Osteocyte (in vitro differentiated cells): Measurements from ENCODE around the gene TARBP1. TPM values are rescaled to one million over a fixed set of nuclear protein-coding genes. Genes with fewer than 3 reads are reported as not detected.

ENCODE experiments used
- DNase-seq: peaks from one replicate; pipeline ENCODE4 v3.0.0; 2021; ENCODE audit warnings: mixed read lengths; ENCODE audit not compliant: unreplicated experiment; ENCODE audit errors: extremely low spot score
- H3K27ac Mint-ChIP-seq: one replicate; pipeline ENCODE4 v1.8.0; 2021; ENCODE audit warnings: mild to moderate bottlenecking, mixed read lengths; ENCODE audit not compliant: unreplicated experiment
- H3K27me3 Mint-ChIP-seq: one replicate; pipeline ENCODE4 v1.8.0; 2021; ENCODE audit warnings: mixed read lengths; ENCODE audit not compliant: unreplicated experiment
- H3K36me3 Mint-ChIP-seq: one replicate; pipeline ENCODE4 v1.8.0; 2021; ENCODE audit warnings: mixed read lengths; ENCODE audit not compliant: unreplicated experiment
- H3K4me1 Mint-ChIP-seq: one replicate; pipeline ENCODE4 v1.8.0; 2021; ENCODE audit warnings: mixed read lengths; ENCODE audit not compliant: unreplicated experiment
- H3K4me3 Mint-ChIP-seq: one replicate; pipeline ENCODE4 v1.8.0; 2021; ENCODE audit warnings: mild to moderate bottlenecking, moderate library complexity, mixed read lengths; ENCODE audit not compliant: unreplicated experiment
- H3K9me3 Mint-ChIP-seq: one replicate; pipeline ENCODE4 v1.8.0; 2021; ENCODE audit warnings: mixed read lengths; ENCODE audit not compliant: unreplicated experiment
- long read RNA-seq: library from polyadenylated mRNA; unstranded; transcript quantifications from one replicate; pipeline ENCODE4 v2.0.0, GENCODE V29; 2021
- total RNA-seq: library from RNA; stranded (reverse); gene quantifications from 2 replicates; pipeline ENCODE4 v1.2.1, GENCODE V29; 2021
- TF ChIP-seq, protein P1 (sequence below): fragments of 200-600 bp; sonication (generic); IDR thresholded peaks from 2 replicates; pipeline ENCODE4 v1.5.0; 2021; ENCODE audit warnings: antibody characterized with exemption, mild to moderate bottlenecking, moderate library complexity

Gene TARBP1, protein sequence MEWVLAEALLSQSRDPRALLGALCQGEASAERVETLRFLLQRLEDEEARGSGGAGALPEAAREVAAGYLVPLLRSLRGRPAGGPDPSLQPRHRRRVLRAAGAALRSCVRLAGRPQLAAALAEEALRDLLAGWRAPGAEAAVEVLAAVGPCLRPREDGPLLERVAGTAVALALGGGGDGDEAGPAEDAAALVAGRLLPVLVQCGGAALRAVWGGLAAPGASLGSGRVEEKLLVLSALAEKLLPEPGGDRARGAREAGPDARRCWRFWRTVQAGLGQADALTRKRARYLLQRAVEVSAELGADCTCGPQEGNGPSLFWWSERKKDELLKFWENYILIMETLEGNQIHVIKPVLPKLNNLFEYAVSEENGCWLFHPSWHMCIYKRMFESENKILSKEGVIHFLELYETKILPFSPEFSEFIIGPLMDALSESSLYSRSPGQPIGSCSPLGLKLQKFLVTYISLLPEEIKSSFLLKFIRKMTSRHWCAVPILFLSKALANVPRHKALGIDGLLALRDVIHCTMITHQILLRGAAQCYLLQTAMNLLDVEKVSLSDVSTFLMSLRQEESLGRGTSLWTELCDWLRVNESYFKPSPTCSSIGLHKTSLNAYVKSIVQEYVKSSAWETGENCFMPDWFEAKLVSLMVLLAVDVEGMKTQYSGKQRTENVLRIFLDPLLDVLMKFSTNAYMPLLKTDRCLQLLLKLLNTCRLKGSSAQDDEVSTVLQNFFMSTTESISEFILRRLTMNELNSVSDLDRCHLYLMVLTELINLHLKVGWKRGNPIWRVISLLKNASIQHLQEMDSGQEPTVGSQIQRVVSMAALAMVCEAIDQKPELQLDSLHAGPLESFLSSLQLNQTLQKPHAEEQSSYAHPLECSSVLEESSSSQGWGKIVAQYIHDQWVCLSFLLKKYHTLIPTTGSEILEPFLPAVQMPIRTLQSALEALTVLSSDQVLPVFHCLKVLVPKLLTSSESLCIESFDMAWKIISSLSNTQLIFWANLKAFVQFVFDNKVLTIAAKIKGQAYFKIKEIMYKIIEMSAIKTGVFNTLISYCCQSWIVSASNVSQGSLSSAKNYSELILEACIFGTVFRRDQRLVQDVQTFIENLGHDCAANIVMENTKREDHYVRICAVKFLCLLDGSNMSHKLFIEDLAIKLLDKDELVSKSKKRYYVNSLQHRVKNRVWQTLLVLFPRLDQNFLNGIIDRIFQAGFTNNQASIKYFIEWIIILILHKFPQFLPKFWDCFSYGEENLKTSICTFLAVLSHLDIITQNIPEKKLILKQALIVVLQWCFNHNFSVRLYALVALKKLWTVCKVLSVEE (N-terminal part only)
- total RNA-seq, result 19.0 and 21.4 TPM in 2 replicates
- long read RNA-seq, partial matches to known transcripts, result 7 of 8 reads
- long read RNA-seq, other reads (novel, unspliced or antisense), result 1 of 8 reads

DNA sequence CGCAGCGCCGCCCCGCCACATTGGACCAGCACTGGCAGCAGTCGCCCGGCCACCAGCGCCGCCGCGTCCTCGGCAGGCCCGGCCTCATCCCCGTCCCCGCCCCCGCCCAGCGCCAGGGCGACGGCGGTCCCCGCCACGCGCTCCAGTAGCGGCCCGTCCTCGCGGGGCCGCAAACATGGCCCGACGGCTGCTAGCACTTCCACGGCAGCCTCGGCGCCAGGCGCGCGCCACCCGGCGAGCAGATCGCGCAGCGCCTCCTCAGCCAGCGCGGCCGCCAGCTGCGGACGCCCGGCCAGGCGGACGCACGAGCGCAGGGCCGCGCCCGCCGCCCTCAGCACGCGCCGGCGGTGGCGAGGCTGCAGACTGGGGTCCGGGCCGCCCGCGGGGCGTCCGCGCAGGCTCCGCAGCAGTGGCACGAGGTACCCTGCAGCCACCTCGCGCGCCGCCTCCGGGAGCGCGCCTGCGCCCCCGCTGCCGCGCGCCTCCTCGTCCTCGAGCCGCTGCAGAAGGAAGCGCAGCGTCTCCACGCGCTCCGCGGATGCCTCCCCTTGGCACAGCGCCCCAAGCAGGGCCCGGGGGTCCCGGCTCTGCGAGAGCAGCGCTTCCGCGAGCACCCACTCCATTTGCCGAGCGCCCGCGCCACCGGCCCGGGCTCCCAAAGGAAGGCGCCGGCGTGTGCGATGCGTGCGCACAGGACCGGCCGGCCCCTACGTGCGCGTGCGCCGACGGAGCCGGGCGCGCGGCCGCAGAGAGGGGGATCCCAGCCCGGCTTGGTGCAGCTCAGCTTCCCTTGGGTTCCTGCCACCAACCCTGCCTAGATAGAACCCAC lies at the start of gene TARBP1:
Gene TARBP1, minus strand, starts transcription at position 699 of the 829 bp plus-strand sequence. Its CDS starts 76 bp downstream, at position 623.
- Mint-ChIP-seq H3K27ac (no peak within 1 kb of the TSS), H3K4me1 (peaks cover 19% of the 10 kb centered on the region), H3K9me3 (no peaks in the 10 kb centered on the region), H3K36me3 (no peaks in the 10 kb centered on the region), H3K27me3 (peaks cover 28% of the 10 kb centered on the region), H3K4me3 (peak within 1 kb of the TSS; percentile 79)
- TF ChIP-seq, protein P1, sequence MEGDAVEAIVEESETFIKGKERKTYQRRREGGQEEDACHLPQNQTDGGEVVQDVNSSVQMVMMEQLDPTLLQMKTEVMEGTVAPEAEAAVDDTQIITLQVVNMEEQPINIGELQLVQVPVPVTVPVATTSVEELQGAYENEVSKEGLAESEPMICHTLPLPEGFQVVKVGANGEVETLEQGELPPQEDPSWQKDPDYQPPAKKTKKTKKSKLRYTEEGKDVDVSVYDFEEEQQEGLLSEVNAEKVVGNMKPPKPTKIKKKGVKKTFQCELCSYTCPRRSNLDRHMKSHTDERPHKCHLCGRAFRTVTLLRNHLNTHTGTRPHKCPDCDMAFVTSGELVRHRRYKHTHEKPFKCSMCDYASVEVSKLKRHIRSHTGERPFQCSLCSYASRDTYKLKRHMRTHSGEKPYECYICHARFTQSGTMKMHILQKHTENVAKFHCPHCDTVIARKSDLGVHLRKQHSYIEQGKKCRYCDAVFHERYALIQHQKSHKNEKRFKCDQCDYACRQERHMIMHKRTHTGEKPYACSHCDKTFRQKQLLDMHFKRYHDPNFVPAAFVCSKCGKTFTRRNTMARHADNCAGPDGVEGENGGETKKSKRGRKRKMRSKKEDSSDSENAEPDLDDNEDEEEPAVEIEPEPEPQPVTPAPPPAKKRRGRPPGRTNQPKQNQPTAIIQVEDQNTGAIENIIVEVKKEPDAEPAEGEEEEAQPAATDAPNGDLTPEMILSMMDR, result peak; percentile 31
- peak; percentile 90 for DNase-seq

DNA sequence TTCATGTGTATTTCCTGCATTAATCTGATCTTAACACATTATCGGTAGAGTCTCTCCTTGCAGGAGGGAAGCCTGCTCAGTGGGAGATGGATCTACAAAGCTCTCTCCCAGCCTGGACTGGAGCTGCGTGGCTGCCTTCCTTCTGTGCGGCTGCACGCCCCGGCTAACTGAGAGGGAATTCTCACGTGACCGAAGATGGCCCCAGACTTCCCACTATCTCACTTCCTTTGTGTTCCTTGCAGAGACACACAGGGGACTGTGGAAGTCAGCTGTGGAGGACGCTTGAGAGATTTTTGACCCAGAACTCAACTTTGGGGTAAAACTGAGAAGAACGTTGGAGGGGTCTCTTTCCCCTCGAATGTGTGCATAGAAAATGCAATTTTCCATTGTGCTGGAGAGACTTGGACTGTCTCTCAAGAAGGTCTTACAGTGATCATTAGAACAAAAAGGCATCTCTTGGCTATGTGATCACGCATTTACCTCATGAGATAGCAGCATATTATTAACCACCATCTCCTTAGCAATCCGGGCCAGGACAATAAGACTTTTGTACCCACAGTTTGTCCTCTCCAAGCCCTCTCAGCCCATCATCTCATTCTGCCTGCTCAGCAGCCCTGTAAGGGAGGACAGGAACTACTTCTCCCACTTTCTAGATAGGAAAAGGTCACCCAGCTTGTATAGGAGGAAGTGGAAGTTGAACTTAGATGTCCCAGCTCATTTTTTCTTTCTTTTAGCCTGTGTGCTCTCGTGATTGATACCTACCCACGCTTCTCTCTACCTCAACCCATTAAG lies 49.3 kb upstream of the TARBP1 start:
- H3K9me3 Mint-ChIP-seq, result no peaks in the 10 kb centered on the region
- peaks cover 48% of the 10 kb centered on the region for H3K4me1 Mint-ChIP-seq
- no peak overlapping the region for H3K27ac Mint-ChIP-seq
- H3K36me3 Mint-ChIP-seq, result no peaks in the 10 kb centered on the region
- H3K4me3 Mint-ChIP-seq, result no peak overlapping the region
- no peaks in the 10 kb centered on the region for H3K27me3 Mint-ChIP-seq
- TF ChIP-seq, protein P1, result no peak
- no peak for DNase-seq

DNA sequence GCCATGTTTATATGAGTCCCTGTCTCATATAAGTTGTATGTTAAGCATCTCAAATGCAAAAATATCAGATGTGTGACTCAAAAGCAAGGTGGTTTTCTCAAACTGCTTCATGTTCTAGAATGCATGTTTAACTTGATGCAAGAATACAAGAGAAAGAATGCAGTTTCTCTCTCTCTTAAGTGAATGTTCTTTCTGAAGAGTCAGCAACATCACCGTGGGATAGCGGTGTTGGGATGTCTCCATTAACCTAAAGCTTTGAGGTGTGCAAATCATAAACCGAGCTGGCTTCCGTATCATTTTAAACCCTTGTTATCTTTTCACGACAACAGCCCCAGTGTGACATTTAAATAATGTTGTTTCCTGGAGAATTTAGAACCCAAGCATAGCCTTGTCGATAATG lies 48.4 kb upstream of the TARBP1 start:
- no peak overlapping the region for H3K27ac Mint-ChIP-seq
- H3K36me3 Mint-ChIP-seq, result no peaks in the 10 kb centered on the region
- TF ChIP-seq, protein P1, result no peak
- H3K27me3 Mint-ChIP-seq, result no peaks in the 10 kb centered on the region
- H3K9me3 Mint-ChIP-seq, result no peaks in the 10 kb centered on the region
- H3K4me1 Mint-ChIP-seq, result peaks cover 39% of the 10 kb centered on the region
- no peak overlapping the region for H3K4me3 Mint-ChIP-seq
- no peak for DNase-seq

DNA sequence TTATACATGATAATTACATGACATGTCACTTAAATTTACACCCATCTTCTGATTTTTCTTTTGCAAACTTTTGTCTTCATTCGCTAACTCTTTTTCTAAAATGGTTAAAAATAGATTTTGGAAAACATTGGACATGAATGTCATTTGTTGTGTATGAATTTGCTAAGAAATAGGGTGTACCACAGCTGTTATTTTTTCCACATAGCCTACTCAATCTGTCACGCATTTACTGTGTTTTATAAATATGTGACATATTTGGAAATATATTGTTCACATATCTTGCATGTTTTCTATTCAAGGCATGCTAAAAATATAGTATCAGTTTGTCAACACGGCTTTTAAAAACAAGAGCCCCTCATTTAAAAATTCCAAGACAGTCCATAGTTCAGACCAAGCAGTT lies 47.9 kb upstream of the TARBP1 start:
- Mint-ChIP-seq H3K27ac (no peak overlapping the region), H3K9me3 (no peaks in the 10 kb centered on the region), H3K4me1 (peaks cover 35% of the 10 kb centered on the region), H3K4me3 (no peak overlapping the region), H3K36me3 (no peaks in the 10 kb centered on the region), H3K27me3 (no peaks in the 10 kb centered on the region)
- DNase-seq, result no peak
- TF ChIP-seq, protein P1, result no peak
